ENCODE measurements around the gene CANT1. TPM values are rescaled to one million over a fixed set of nuclear protein-coding genes. Genes with fewer than 3 reads are reported as not detected.

Gene CANT1
- total RNA-seq, 1 experiment from 2014 or later, result 33.0 TPM

DNA sequence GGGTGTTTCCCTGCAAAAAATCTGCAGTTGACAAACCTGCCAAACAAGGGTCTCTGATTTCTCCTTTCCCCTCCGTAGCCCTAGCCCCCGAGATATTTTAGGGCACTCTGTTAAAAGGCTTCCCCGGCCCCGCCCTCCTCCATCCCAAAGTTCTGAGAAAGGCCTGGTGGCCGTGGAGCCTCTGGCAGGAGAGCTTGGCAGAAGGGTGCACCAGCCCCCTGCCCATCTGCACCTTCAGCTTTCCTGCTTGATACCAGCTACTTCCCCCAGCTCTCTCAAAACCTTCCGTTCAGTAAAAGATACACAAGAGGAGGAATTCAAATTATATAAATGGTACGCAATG lies 711 bp upstream of the CANT1 start:
- no peak overlapping the region for H3K56ac ChIP-seq (ENCODE audit: insufficient read length, low read depth, low read length)
- H3K4me3 Mint-ChIP-seq, result peak overlapping the region; percentile 81 to 89
- H3K4me1 Mint-ChIP-seq, result peaks cover 15 to 27% of the 10 kb centered on the region in 2 experiments
- H2AK5ac ChIP-seq (ENCODE audit: insufficient read length, low read length), result no peak overlapping the region
- H3K27me3 ChIP-seq (ENCODE audit: insufficient read depth, low read length), result peaks cover 30% of the 10 kb centered on the region; the same call in 1 of the 2 replicates
- no peak overlapping the region for H3K18ac ChIP-seq (ENCODE audit: insufficient read length, low read depth, low read length)
- peak overlapping the region; percentile 53 for H3K4me2 ChIP-seq (ENCODE audit: insufficient read depth, insufficient read length, low read length)
- no peak overlapping the region for H2BK15ac ChIP-seq (ENCODE audit: low read depth, low read length)
- no peak overlapping the region for H2BK120ac ChIP-seq (ENCODE audit: low read depth, low read length, poor library complexity, severe bottlenecking)
- peaks cover 31 to 36% of the 10 kb centered on the region in 2 experiments for H3K9me3 Mint-ChIP-seq
- H3K27ac ChIP-seq (ENCODE audit: insufficient read length, low read depth, low read length), result no peak overlapping the region
- no peak overlapping the region for H2BK20ac ChIP-seq (ENCODE audit: low read depth, low read length, poor library complexity, severe bottlenecking)
- no peak overlapping the region for H3K4ac ChIP-seq (ENCODE audit: low read depth, low read length)
- H3K14ac ChIP-seq (ENCODE audit: insufficient read depth, low read length), result no peak overlapping the region
- peaks cover 13% of the 10 kb centered on the region for H3K9me3 ChIP-seq (ENCODE audit: control insufficient read depth, low read depth, low read length)
- H3K23ac ChIP-seq (ENCODE audit: insufficient read length, low read depth, low read length), result no peak overlapping the region
- H3K9ac ChIP-seq (ENCODE audit: extremely low read depth, insufficient read length, low read length), result no peak overlapping the region
- H4K91ac ChIP-seq (ENCODE audit: insufficient read length, low read depth, low read length), result no peak overlapping the region
- no peak overlapping the region for H2BK12ac ChIP-seq (ENCODE audit: insufficient read length, low read depth, low read length)
- no peak overlapping the region for H4K8ac ChIP-seq (replicated peaks; ENCODE audit: insufficient read length, low read depth, low read length)
- peaks cover 8% of the 10 kb centered on the region for H3K23me2 ChIP-seq (ENCODE audit: insufficient read length, low read depth, low read length, poor library complexity, severe bottlenecking)
- H4K20me1 ChIP-seq (ENCODE audit: control insufficient read depth, insufficient read depth, insufficient read length), result no peaks in the 10 kb centered on the region
- peaks cover 6 to 7% (median 6%) of the 10 kb centered on the region in 3 experiments; a peak in 5 of 7 replicates for H3K36me3 Mint-ChIP-seq (ENCODE audit: insufficient read depth in 1 of 3, low read depth in 3 of 3)
- no peak for DNase-seq
- H3K4me1 ChIP-seq (ENCODE audit: insufficient read depth, low read length), result no peaks in the 10 kb centered on the region
- no peak overlapping the region for H3T11ph ChIP-seq (ENCODE audit: low read length)
- H3K27ac Mint-ChIP-seq, result no peak overlapping the region
- H2BK5ac ChIP-seq (ENCODE audit: insufficient read length, low read length), result no peak overlapping the region
- peaks cover 77% of the 10 kb centered on the region for H3K27me3 Mint-ChIP-seq (ENCODE audit: low read depth)
- H3K79me2 ChIP-seq (ENCODE audit: insufficient read depth, low read length), result peaks cover 3% of the 10 kb centered on the region; the same call in 1 of the 2 replicates
- no peak overlapping the region for H4K5ac ChIP-seq (ENCODE audit: insufficient read length, low read depth, low read length)
- H3K79me1 ChIP-seq (ENCODE audit: insufficient read depth, low read depth, low read length, poor library complexity, severe bottlenecking), result no peaks in the 10 kb centered on the region
- WGBS (ENCODE audit: extremely low coverage, insufficient read length, low lambda C conversion rate), result no CpG with 5 or more reads among the region's 7 CpGs
- H2AFZ ChIP-seq (ENCODE audit: low read length), result no peak overlapping the region
- TF ChIP-seq, protein P1, sequence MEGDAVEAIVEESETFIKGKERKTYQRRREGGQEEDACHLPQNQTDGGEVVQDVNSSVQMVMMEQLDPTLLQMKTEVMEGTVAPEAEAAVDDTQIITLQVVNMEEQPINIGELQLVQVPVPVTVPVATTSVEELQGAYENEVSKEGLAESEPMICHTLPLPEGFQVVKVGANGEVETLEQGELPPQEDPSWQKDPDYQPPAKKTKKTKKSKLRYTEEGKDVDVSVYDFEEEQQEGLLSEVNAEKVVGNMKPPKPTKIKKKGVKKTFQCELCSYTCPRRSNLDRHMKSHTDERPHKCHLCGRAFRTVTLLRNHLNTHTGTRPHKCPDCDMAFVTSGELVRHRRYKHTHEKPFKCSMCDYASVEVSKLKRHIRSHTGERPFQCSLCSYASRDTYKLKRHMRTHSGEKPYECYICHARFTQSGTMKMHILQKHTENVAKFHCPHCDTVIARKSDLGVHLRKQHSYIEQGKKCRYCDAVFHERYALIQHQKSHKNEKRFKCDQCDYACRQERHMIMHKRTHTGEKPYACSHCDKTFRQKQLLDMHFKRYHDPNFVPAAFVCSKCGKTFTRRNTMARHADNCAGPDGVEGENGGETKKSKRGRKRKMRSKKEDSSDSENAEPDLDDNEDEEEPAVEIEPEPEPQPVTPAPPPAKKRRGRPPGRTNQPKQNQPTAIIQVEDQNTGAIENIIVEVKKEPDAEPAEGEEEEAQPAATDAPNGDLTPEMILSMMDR (conservative IDR thresholded peaks at IDR 0.05), result no peak
